Retinal pigment epithelial cell (primary cell): Measurements from ENCODE around the gene EFNA5.

Experiments used
- DNase-seq: peaks from one replicate; pipeline ENCODE4 v3.0.0-alpha.2; 2010; ENCODE audit warnings: low read depth
- H3K4me3 ChIP-seq: 2 replicates; pipeline ENCODE4 v1.5.1; 2011; ENCODE audit warnings: mild to moderate bottlenecking, low read length, control low read depth, moderate library complexity
- TF ChIP-seq, protein P1 (sequence below): conservative IDR thresholded peaks from 2 replicates; pipeline ENCODE4 v1.5.1; 2011; ENCODE audit warnings: low read depth, low read length, control low read depth, inconsistent platforms

Gene EFNA5

DNA sequence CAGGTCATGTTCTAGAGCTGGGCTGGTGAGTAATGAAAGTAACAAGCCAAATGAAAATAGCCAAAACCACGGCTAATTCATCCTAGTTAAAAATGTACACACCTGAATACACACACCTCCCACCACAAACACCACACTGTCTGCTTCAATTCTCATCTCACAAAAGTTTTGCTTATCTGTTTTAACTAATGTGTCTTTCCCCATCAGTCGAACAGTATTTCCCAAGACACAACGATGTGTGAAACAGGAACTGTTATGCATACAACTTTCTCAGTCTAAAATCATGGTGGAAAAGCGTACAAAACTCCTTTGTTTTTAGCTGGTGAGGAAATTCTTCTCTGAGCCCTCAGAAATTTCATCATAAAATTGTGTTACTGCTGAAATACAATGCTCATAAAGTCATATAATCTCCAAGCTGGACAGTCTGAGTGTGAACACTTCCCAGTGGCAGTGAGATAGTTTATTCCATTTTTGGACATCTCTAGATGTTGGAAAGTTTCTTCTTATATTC is 242.4 kb downstream of the EFNA5 start:
- TF ChIP-seq, protein P1, sequence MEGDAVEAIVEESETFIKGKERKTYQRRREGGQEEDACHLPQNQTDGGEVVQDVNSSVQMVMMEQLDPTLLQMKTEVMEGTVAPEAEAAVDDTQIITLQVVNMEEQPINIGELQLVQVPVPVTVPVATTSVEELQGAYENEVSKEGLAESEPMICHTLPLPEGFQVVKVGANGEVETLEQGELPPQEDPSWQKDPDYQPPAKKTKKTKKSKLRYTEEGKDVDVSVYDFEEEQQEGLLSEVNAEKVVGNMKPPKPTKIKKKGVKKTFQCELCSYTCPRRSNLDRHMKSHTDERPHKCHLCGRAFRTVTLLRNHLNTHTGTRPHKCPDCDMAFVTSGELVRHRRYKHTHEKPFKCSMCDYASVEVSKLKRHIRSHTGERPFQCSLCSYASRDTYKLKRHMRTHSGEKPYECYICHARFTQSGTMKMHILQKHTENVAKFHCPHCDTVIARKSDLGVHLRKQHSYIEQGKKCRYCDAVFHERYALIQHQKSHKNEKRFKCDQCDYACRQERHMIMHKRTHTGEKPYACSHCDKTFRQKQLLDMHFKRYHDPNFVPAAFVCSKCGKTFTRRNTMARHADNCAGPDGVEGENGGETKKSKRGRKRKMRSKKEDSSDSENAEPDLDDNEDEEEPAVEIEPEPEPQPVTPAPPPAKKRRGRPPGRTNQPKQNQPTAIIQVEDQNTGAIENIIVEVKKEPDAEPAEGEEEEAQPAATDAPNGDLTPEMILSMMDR, result no peak
- no peak for DNase-seq
- no peak overlapping the region for H3K4me3 ChIP-seq

DNA sequence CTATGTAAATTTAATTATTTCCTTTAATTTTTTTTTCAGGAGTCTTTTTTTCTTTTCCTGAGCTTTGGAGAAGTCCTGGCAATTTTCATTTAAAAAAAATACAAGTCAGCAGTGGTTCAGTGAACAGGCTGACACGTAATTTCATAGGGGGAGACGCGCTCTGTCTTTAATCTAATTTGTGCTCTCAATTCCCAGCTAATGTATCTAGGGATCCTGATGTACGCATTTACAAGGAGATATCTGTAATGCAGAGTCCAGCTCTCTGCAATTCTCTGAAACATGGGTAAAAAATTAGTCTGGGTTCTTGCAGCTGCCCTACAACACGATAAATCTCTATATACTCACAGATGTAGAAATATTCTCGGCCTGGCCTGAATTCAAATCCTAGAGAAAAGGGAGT is 243.9 kb downstream of the EFNA5 start:
- no peak overlapping the region for H3K4me3 ChIP-seq
- no peak for DNase-seq
- TF ChIP-seq, protein P1, result no peak

DNA sequence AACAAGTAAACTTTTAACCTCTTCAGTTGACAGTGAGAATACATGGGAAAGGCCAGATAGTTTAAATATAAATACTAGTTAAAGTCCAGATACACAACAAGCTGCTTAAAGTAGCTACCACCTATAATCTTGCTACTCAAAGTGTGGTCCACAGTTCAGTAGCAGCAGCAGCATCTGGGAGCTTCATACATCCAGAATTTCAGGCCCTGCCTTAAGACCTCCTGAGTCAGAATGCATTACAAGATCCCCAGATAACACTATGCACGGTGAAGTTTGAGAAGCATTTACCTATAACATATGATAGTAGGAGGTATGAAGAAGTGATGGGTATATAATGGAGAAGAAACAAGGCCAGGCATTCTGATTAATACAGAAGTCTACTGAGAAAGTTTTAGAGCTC is 244.5 kb downstream of the EFNA5 start:
- no peak for DNase-seq
- TF ChIP-seq, protein P1, result no peak

DNA sequence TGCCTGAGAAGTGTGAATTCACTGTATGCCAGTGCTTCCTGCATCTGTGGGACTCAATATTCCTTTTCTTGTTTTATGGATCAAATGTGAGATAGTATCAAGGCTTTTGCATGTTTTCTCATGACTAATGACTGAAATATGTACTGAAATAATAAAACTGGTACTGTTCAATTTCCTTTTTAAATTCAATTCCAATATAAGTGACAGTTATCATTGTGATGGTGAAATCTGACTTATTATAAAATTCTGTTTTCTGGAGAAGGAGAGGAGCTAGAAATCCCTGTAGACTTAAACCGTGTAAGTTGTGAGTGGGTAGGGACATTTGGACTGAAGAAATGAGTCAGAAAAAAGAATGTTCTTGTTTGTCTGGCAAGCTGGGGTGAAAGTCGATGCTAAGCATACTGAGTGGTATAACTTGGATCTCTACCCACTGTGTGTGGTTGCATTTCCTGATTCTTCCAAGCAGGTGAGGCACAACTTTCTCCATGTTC is 245.2 kb downstream of the EFNA5 start:
- no peak overlapping the region for H3K4me3 ChIP-seq
- TF ChIP-seq, protein P1, result no peak
- DNase-seq, result peak; percentile 81

More for the DNA sequence above, 244.5 kb downstream of the EFNA5 start:
- no peak overlapping the region for H3K4me3 ChIP-seq

DNA sequence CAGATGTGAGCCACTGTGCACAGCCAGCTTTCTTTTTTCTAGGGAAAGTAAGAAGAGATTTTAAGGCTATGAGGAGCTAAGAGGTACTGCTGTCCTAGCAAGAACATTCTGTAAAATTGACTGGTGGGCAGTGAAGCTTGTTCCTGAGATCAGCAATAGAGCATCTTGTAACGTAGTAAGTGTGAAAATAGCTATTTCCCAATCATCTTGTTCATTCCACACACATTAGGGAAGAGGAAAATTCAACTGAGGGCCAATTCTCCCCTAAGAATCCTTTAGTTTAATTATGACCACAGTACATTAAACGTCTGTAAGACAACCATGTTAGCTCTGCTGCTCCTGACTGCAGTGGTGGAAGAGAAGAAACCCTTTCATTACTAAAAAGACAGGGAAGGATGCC is 246.2 kb downstream of the EFNA5 start:
- DNase-seq, result no peak
- no peak overlapping the region for H3K4me3 ChIP-seq
- TF ChIP-seq, protein P1, result no peak

DNA sequence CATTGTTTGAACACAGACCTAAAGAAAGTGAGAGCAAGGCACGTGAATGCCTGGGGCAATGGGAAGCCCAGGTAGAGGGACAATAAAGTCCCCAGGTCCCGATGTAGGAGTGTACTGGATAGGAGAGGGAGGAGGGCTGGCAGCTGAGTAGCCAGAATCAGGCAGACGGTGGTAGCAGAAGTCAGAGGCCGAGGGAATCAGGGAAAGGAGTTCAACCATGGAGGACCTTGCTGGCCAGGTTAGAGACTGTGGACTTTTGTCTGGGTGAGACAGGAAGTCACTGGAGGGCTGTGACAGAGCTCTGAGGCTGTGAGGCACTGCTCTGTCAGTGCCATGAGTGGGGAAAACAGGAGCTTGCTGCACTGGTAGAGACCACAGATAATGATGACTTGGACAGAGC is 248.2 kb downstream of the EFNA5 start:
- DNase-seq, result no peak
- TF ChIP-seq, protein P1, result no peak
- no peak overlapping the region for H3K4me3 ChIP-seq

DNA sequence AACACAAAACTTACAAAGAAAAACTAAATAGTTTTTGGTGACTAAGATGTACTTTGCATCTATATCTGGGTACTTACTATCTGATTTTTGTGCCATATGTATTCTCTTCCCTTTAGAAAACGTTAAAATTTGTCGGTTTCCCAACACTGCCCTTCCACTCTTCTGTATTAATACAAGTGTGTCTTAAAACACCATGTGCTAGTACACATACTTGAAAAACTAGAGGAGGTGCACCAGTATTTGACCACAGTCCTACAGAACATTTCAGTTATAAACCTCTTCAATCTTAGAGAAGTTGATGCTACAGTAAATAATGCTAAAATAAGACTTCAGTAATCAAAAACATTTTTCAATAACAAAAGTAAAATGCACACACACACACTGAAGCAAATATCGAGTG is 251.2 kb downstream of the EFNA5 start:
- H3K4me3 ChIP-seq, result no peak overlapping the region
- TF ChIP-seq, protein P1, result no peak
- DNase-seq, result no peak
